Measurements from ENCODE around the gene KLHL29.
A peak's percentile ranks its signal among the peaks of the same experiment; 100 is the strongest.

KLHL29 gene

GRCh38 chr2:23429036-23429435 is 44.1 kb downstream of the KLHL29 start:
- H3K4me3 ChIP-seq (replicated peaks; ENCODE audit: low read depth, low read length), result no peak overlapping the region
- no peak for DNase-seq (ENCODE audit: low read depth)
- TF ChIP-seq CTCF (IDR thresholded peaks at IDR 0.05; ENCODE audit: low read length, missing control alignments), result no peak

GRCh38 chr2:23430263-23430662 is 45.3 kb downstream of the KLHL29 start:
- peak; percentile 57 for DNase-seq (ENCODE audit: low read depth)
- no peak overlapping the region for H3K4me3 ChIP-seq (replicated peaks; ENCODE audit: low read depth, low read length)
- TF ChIP-seq CTCF (IDR thresholded peaks at IDR 0.05; ENCODE audit: low read length, missing control alignments), result no peak

- no peak for TF ChIP-seq CTCF (IDR thresholded peaks at IDR 0.05; ENCODE audit: low read length, missing control alignments)
- H3K4me3 ChIP-seq (replicated peaks; ENCODE audit: low read depth, low read length), result no peak overlapping the region
- no peak for DNase-seq (ENCODE audit: low read depth)
Observed at GRCh38 chr2:23432531-23432930, 47.6 kb downstream of the KLHL29 start.

GRCh38 chr2:23433282-23433681 is 48.3 kb downstream of the KLHL29 start:
- H3K4me3 ChIP-seq (replicated peaks; ENCODE audit: low read depth, low read length), result no peak overlapping the region
- no peak for TF ChIP-seq CTCF (IDR thresholded peaks at IDR 0.05; ENCODE audit: low read length, missing control alignments)
- no peak for DNase-seq (ENCODE audit: low read depth)

- no peak for TF ChIP-seq CTCF (IDR thresholded peaks at IDR 0.05; ENCODE audit: low read length, missing control alignments)
- no peak for DNase-seq (ENCODE audit: low read depth)
Observed at GRCh38 chr2:23434721-23435121, 49.7 kb downstream of the KLHL29 start.

GRCh38 chr2:23435250-23436035 is 50.5 kb downstream of the KLHL29 start:
- no peak for DNase-seq (ENCODE audit: low read depth)
- H3K4me3 ChIP-seq (replicated peaks; ENCODE audit: low read depth, low read length), result no peak overlapping the region
- no peak for TF ChIP-seq CTCF (IDR thresholded peaks at IDR 0.05; ENCODE audit: low read length, missing control alignments)

More at GRCh38 chr2:23434721-23435121, 49.7 kb downstream of the KLHL29 start:
- no peak overlapping the region for H3K4me3 ChIP-seq (replicated peaks; ENCODE audit: low read depth, low read length)

All from fibroblast of pulmonary artery (primary cell).